IMR-90 (cell line): ENCODE data around the gene CLIC5. TPM values are rescaled to one million over a fixed set of nuclear protein-coding genes. Genes with fewer than 3 reads are reported as not detected.

ENCODE experiments used
- ATAC-seq: fragments of 200-7000 bp; cut with Tn5 transposase; 2 replicates; pipeline ENCODE4 v1.9.1; 2020; ENCODE audit warnings: low read depth, mild to moderate bottlenecking, moderate library complexity
- BruUV-seq: library from RNA; stranded (reverse); fragments of 400-500 nt; replicated peaks from 2 replicates; lab custom pipeline; 2021; lab: Mats Ljungman, UMichigan
- CTCF ChIA-PET: fragments of 300-600 bp; formaldehyde crosslinking; extraction: SDS; loops from one replicate; lab custom pipeline; 2021; ENCODE audit warnings: antibody characterized with exemption; lab: Yijun Ruan, JAX
- POLR2A ChIA-PET: fragments of 300-600 bp; sonication (Branson Sonifier 250); formaldehyde crosslinking; loops from one replicate; lab custom pipeline; 2022; ENCODE audit warnings: antibody characterized with exemption; ENCODE audit not compliant: unreplicated experiment; lab: Charles Lee
- DNase-seq: peaks from one replicate; pipeline ENCODE4 v3.0.0; 2013
- H2AFZ ChIP-seq: replicated peaks from 2 replicates; pipeline ENCODE3; 2013; ENCODE audit warnings: low read length, mild to moderate bottlenecking; ENCODE audit not compliant: poor library complexity
- H2AK5ac ChIP-seq: 2 replicates; pipeline ENCODE4 v1.6.1; 2013; ENCODE audit warnings: low read depth, low read length, inconsistent platforms
- H2AK9ac ChIP-seq: replicated peaks from 2 replicates; pipeline ENCODE3; 2013; ENCODE audit warnings: mild to moderate bottlenecking, low read depth, low read length, moderate library complexity; ENCODE audit not compliant: poor library complexity
- H2BK120ac ChIP-seq: 2 replicates; pipeline ENCODE4 v1.6.1; 2013; ENCODE audit warnings: low read depth, low read length, inconsistent platforms
- H2BK15ac ChIP-seq: 3 replicates; pipeline ENCODE4 v1.6.1; 2013; ENCODE audit warnings: low read depth, low read length, inconsistent platforms
- H2BK20ac ChIP-seq: 2 replicates; pipeline ENCODE4 v1.6.1; 2013; ENCODE audit warnings: low read depth, mild to moderate bottlenecking, inconsistent platforms, low read length, moderate library complexity
- H2BK5ac ChIP-seq: 2 replicates; pipeline ENCODE4 v1.6.1; 2013; ENCODE audit warnings: mild to moderate bottlenecking, low read depth, low read length, inconsistent platforms; ENCODE audit not compliant: poor library complexity, severe bottlenecking
- H3K14ac ChIP-seq: replicated peaks from 2 replicates; pipeline ENCODE4 v1.6.1; 2013; ENCODE audit warnings: low read depth, low read length, inconsistent platforms
- H3K18ac ChIP-seq: 2 replicates; pipeline ENCODE4 v1.6.1; 2013; ENCODE audit warnings: low read depth, low read length, control low read depth
- H3K23ac ChIP-seq: 2 replicates; pipeline ENCODE4 v1.6.1; 2013; ENCODE audit warnings: low read depth, low read length, inconsistent platforms
- H3K27ac ChIP-seq: 2 replicates; pipeline ENCODE4 v1.5.1; 2013; ENCODE audit warnings: mild to moderate bottlenecking, control low read depth, low read length; ENCODE audit not compliant: insufficient read depth
- H3K27me3 ChIP-seq: 2 replicates; pipeline ENCODE4 v1.6.1; 2013; ENCODE audit warnings: low read length; ENCODE audit not compliant: control insufficient read depth, insufficient read depth
- H3K36me3 ChIP-seq: 2 replicates; pipeline ENCODE4 v1.6.1; 2013; ENCODE audit warnings: low read length, mixed read lengths; ENCODE audit not compliant: control insufficient read depth, insufficient read depth
- H3K4ac ChIP-seq: 2 replicates; pipeline ENCODE4 v1.6.1; 2013; ENCODE audit warnings: low read depth, low read length, inconsistent platforms
- H3K4me1 ChIP-seq: 2 replicates; pipeline ENCODE4 v1.6.1; 2013; ENCODE audit warnings: low read length, mixed read lengths; ENCODE audit not compliant: control insufficient read depth, insufficient read depth
- H3K4me2 ChIP-seq: 2 replicates; pipeline ENCODE4 v1.6.1; 2013; ENCODE audit warnings: low read depth, mild to moderate bottlenecking, control low read depth, low read length, moderate library complexity
- H3K4me3 ChIP-seq: 2 replicates; pipeline ENCODE4 v1.5.1; 2013; ENCODE audit warnings: low read depth, mild to moderate bottlenecking, control low read depth, low read length, moderate library complexity; ENCODE audit not compliant: insufficient read depth
- H3K56ac ChIP-seq: 2 replicates; pipeline ENCODE4 v1.6.1; 2013; ENCODE audit warnings: low read length, inconsistent platforms; ENCODE audit not compliant: insufficient read depth; ENCODE audit errors: extremely low read depth
- H3K79me1 ChIP-seq, 2 experiments: 2 replicates each; pipeline ENCODE4 v1.6.1; 2013; ENCODE audit warnings: low read length in 2 of 2, inconsistent platforms in 1 of 2, low read depth in 1 of 2
- H3K9ac ChIP-seq: 2 replicates; pipeline ENCODE4 v1.6.1; 2013; ENCODE audit warnings: low read depth, low read length, control low read depth
- H3K9me1 ChIP-seq: 2 replicates; pipeline ENCODE4 v1.6.1; 2013; ENCODE audit warnings: low read length, inconsistent platforms; ENCODE audit not compliant: insufficient read depth
- H3K9me3 ChIP-seq: 2 replicates; pipeline ENCODE4 v1.6.1; 2013; ENCODE audit warnings: low read length; ENCODE audit not compliant: control insufficient read depth, insufficient read depth
- H4K20me1 ChIP-seq: 2 replicates; pipeline ENCODE4 v1.6.1; 2013; ENCODE audit warnings: low read length, inconsistent platforms; ENCODE audit not compliant: insufficient read depth
- H4K5ac ChIP-seq: 2 replicates; pipeline ENCODE4 v1.6.1; 2013; ENCODE audit warnings: mild to moderate bottlenecking, low read depth, low read length, control low read depth
- H4K8ac ChIP-seq, 2 experiments: 2 replicates each; pipeline ENCODE4 v1.6.1; 2013; ENCODE audit warnings: low read depth in 2 of 2, low read length in 2 of 2, control low read depth in 1 of 2, inconsistent platforms in 1 of 2
- H4K91ac ChIP-seq: 2 replicates; pipeline ENCODE4 v1.6.1; 2013; ENCODE audit warnings: low read depth, low read length, inconsistent platforms; ENCODE audit not compliant: insufficient read depth
- CEBPB ChIP-seq: IDR thresholded peaks from 2 replicates; pipeline ENCODE4 v1.6.1; 2012; ENCODE audit warnings: low read depth, low read length, improper control_type of control experiment
- SMC3 ChIP-seq: fragments of 150-350 bp; IDR thresholded peaks from 2 replicates; pipeline ENCODE4 v1.6.1; 2016; ENCODE audit warnings: low read depth, mild to moderate bottlenecking, antibody characterized with exemption, low read length, moderate library complexity
- WGBS, 2 experiments: methylation state at CpG; one replicate each; pipeline versions ENCODE4 v1.1.5 to v1.1.7; 2013; ENCODE audit warnings: missing lambda C conversion rate in 2 of 2; ENCODE audit not compliant: insufficient read length in 1 of 2; ENCODE audit errors: extremely low coverage in 2 of 2; 5-methylcytosine and 5-hydroxymethylcytosine counted together
- dilution Hi-C: fragments of 300-500 bp; cut with HindIII; formaldehyde crosslinking; loops from one replicate; pipeline ENCODE4 v1.14.3; 2018; ENCODE audit warnings: low sequenced_read_pairs; ENCODE audit not compliant: unreplicated experiment
- in situ Hi-C: fragments of 300-500 bp; cut with MboI; formaldehyde crosslinking; loops from 3 replicates; pipeline ENCODE4 v1.14.3; 2019; ENCODE audit warnings: low sequenced_read_pairs, inconsistent platforms, mixed read lengths
- intact Hi-C: fragments of 100-400 bp; cut with micrococcal nuclease; formaldehyde crosslinking; loops from 2 replicates; pipeline ENCODE4 v1.10.0; 2022
- polyA plus RNA-seq, 3 experiments: library from polyadenylated mRNA; depleted of rRNA; stranded (reverse); fragments of >200 nt; gene quantifications; 2 replicates each; pipeline ENCODE4 v1.2.3, GENCODE V29; 2012; ENCODE audit warnings: low replicate concordance in 1 of 3
- total RNA-seq: library from RNA; depleted of rRNA; stranded (reverse); fragments of >200 nt; gene quantifications from 2 replicates; pipeline ENCODE4 v1.2.3, GENCODE V29; 2012
- TF ChIP-seq, protein P1 (sequence below): fragments of 150-350 bp; IDR thresholded peaks from 2 replicates; pipeline ENCODE4 v1.6.1; 2016; ENCODE audit warnings: low read depth, mild to moderate bottlenecking, low read length, moderate library complexity, borderline replicate concordance

Gene CLIC5
- total and polyA plus RNA-seq, 2 of the 4 experiments (the other 2 are of a cell fraction), result not detected

DNA sequence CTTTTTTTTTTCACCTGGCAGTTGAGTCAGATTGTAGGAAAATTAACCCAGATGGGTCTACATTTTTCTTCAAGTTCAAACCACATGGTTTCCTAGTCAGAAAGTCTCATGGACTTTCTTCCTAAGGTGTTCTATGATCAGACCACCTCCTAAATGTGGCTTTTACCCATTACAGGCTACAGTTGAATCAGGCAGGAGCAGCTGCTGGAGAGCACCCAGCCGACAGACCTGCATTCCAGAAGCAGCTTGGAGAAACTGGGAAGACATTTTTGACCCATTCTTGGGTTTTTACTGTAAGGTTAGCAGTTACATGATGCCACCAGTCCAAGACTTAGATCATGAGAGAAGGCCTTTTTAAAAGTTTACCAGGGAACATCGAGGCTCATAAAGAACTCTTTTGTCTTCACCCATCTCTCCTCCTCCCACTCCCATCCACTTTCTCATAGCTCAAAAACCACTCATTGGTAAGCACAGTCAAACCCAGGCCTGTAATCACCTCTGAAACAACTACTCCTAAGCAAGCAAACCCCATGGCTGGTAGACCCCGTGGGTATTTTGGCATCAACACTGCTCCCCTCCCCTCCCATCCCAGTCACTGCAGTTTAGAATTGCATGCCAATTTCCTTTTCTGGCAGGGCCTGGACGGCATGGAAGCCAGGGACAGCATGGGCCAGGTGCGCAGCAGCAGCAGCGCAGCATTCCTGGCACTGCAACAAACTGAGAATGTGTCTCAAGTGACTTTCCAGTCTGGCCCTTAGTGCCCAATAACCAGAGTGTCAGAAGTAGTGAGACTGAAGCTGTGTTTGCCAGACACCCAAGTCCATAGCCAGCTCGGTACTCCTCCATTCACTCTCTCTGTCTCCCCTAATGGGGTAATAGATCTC, 113.7 kb downstream of the CLIC5 start:
- no peak overlapping the region for H4K8ac ChIP-seq
- no peak overlapping the region for H2AK5ac ChIP-seq
- no peak overlapping the region for H2AFZ ChIP-seq
- dilution Hi-C loops (no loop called here), in situ Hi-C loops (loop anchor here (25.0 kb wide), 2 partner anchors 490 to 1240 kb away; no protein-coding TSS in a partner anchor), intact Hi-C loops (no loop called here)
- no peak overlapping the region for H4K5ac ChIP-seq
- no peaks in the 10 kb centered on the region for H3K36me3 ChIP-seq
- no peak overlapping the region for H3K56ac ChIP-seq
- H2BK20ac ChIP-seq, result no peak overlapping the region
- no peak overlapping the region for H3K9ac ChIP-seq
- no peaks in the 10 kb centered on the region for H4K20me1 ChIP-seq
- no peak overlapping the region for H3K4me2 ChIP-seq
- peaks cover 6% of the 10 kb centered on the region; the same call in 1 of the 2 replicates for H3K27me3 ChIP-seq
- no peaks in the 10 kb centered on the region for H3K4me1 ChIP-seq
- DNase-seq, result no peak
- H3K14ac ChIP-seq, result no peak overlapping the region
- H3K4ac ChIP-seq, result no peak overlapping the region
- no peak overlapping the region for H2BK120ac ChIP-seq
- TF ChIP-seq, protein P1, sequence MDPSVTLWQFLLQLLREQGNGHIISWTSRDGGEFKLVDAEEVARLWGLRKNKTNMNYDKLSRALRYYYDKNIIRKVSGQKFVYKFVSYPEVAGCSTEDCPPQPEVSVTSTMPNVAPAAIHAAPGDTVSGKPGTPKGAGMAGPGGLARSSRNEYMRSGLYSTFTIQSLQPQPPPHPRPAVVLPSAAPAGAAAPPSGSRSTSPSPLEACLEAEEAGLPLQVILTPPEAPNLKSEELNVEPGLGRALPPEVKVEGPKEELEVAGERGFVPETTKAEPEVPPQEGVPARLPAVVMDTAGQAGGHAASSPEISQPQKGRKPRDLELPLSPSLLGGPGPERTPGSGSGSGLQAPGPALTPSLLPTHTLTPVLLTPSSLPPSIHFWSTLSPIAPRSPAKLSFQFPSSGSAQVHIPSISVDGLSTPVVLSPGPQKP, result no peak
- TF ChIP-seq SMC3 (no peak), CEBPB (no peak)
- no peak overlapping the region for H3K4me3 ChIP-seq
- H3K9me3 ChIP-seq, result no peaks in the 10 kb centered on the region
- H3K18ac ChIP-seq, result no peak overlapping the region
- WGBS, 2 experiments, result 40% methylated on average over 1 of the region's 7 CpGs; no CpG with 5 or more reads in 1 of the 2 experiments
- H3K27ac ChIP-seq, result no peak overlapping the region
- no peaks in the 10 kb centered on the region for H3K9me1 ChIP-seq
- CTCF ChIA-PET, result no interaction called here
- H2AK9ac ChIP-seq, result no peak overlapping the region
- H3K79me1 ChIP-seq, result no peaks in the 10 kb centered on the region
- no peak for ATAC-seq
- no TSS peak for BruUV-seq
- no peak overlapping the region for H2BK15ac ChIP-seq
- no peak overlapping the region for H2BK5ac ChIP-seq
- no peak overlapping the region for H3K23ac ChIP-seq
- H4K91ac ChIP-seq, result no peak overlapping the region
- POLR2A ChIA-PET, result no interaction called here
